Measurements from ENCODE around the gene LAMC3. TPM values are rescaled to one million over a fixed set of nuclear protein-coding genes. Genes with fewer than 3 reads are reported as not detected.

Gene LAMC3
- total RNA-seq: 10 to 100 TPM in 1 of 8 experiments, under 1 TPM in 6, not detected in 1; 0.05 to 96.7 (median 0.35) TPM

- WGBS, 10 experiments: 0 to 93% (median 18%) methylated on average over 1 to 4 of the region's 88 CpGs; no CpG with 5 or more reads in 6 of the 10 experiments
- H3K27ac ChIP-seq: peak within 1 kb of the TSS; percentile 9 to 19
- peaks cover 3 to 6% of the 10 kb centered on the region in 2 donors for H3K4me1 ChIP-seq (replicated peaks in 1 of 2)
- H3K4me3 ChIP-seq: peak within 1 kb of the TSS; percentile 8 to 20 (median 10)
- peak; percentile 68 to 87 (median 75) for ATAC-seq (replicated peaks in 6 of 8)
- in situ Hi-C loops (cut with MboI; ENCODE audit: low pct_unique_long_range_greater_than_20kb in 2 of 9, low sequenced_read_pairs in 9 of 9, unreplicated experiment in 9 of 9): no loop called here
Observed at GRCh38 chr9:131008909-131009618, at the start of gene LAMC3. Gene LAMC3, plus strand, starts transcription at chr9:131009174. Its CDS starts 41 bp downstream, at chr9:131009215.

- 40 to 94% (median 82%) methylated on average over 1 to 6 of the region's 9 CpGs; no CpG with 5 or more reads in 2 of the 10 experiments for WGBS, 10 experiments
- Histone ChIP-seq H3K4me3 (no peak overlapping the region), H3K4me1 (replicated peaks in 1 of 2) (peaks cover 21 to 32% of the 10 kb centered on the region in 2 donors), H3K27ac (peak overlapping the region in 1 of 2 donors; percentile 53)
- in situ Hi-C loops (cut with MboI; ENCODE audit: low pct_unique_long_range_greater_than_20kb in 2 of 9, low sequenced_read_pairs in 9 of 9, unreplicated experiment in 9 of 9): no loop called here
- no peak for ATAC-seq (replicated peaks in 6 of 8)
Observed at GRCh38 chr9:130959809-130960334, 49.1 kb upstream of the LAMC3 start.

- peak overlapping the region; percentile 41 to 62 for H3K27ac ChIP-seq
- in situ Hi-C loops (cut with MboI; ENCODE audit: low pct_unique_long_range_greater_than_20kb in 2 of 9, low sequenced_read_pairs in 9 of 9, unreplicated experiment in 9 of 9): no loop called here
Observed at GRCh38 chr9:130960522-130961378, 48.2 kb upstream of the LAMC3 start.

GRCh38 chr9:130961511-130962300, 47.3 kb upstream of the LAMC3 start:
- in situ Hi-C loops (cut with MboI; ENCODE audit: low pct_unique_long_range_greater_than_20kb in 2 of 9, low sequenced_read_pairs in 9 of 9, unreplicated experiment in 9 of 9): no loop called here

More at GRCh38 chr9:130960522-130961378, 48.2 kb upstream of the LAMC3 start:
- ATAC-seq (replicated peaks in 6 of 8): no peak
- 70 to 100% (median 78%) methylated on average over 1 to 8 of the region's 14 CpGs; no CpG with 5 or more reads in 6 of the 10 experiments for WGBS, 10 experiments
- Histone ChIP-seq H3K4me3 (no peak overlapping the region), H3K4me1 (replicated peaks in 1 of 2) (peaks cover 20 to 27% of the 10 kb centered on the region in 2 donors)

GRCh38 chr9:130962418-130963316, 46.3 kb upstream of the LAMC3 start:
- in situ Hi-C loops (cut with MboI; ENCODE audit: low pct_unique_long_range_greater_than_20kb in 2 of 9, low sequenced_read_pairs in 9 of 9, unreplicated experiment in 9 of 9): no loop called here
- peak; percentile 85 to 99 (median 96) for ATAC-seq (replicated peaks in 6 of 8)
- Histone ChIP-seq H3K4me3 (no peak overlapping the region), H3K4me1 (replicated peaks in 1 of 2) (peaks cover under 1 to 8% of the 10 kb centered on the region in 2 donors), H3K27ac (peak overlapping the region in 1 of 2 donors; percentile 68)
- WGBS, 10 experiments: 0 to 100% (median 67%) methylated on average over 1 to 14 of the region's 22 CpGs; no CpG with 5 or more reads in 1 of the 10 experiments

More at GRCh38 chr9:130961511-130962300, 47.3 kb upstream of the LAMC3 start:
- ATAC-seq (replicated peaks in 6 of 8): no peak
- 68 to 100% (median 85%) methylated on average over 1 to 4 of the region's 8 CpGs; no CpG with 5 or more reads in 2 of the 10 experiments for WGBS, 10 experiments
- H3K4me1 ChIP-seq (replicated peaks in 1 of 2): peaks cover 10 to 17% of the 10 kb centered on the region in 2 donors
- peak overlapping the region; percentile 41 to 62 for H3K27ac ChIP-seq
- no peak overlapping the region for H3K4me3 ChIP-seq

GRCh38 chr9:130963337-130963908, 45.6 kb upstream of the LAMC3 start:
- Histone ChIP-seq H3K4me1 (replicated peaks in 1 of 2) (peaks cover 0 to 2% of the 10 kb centered on the region in 2 donors), H3K4me3 (no peak overlapping the region), H3K27ac (peak overlapping the region; percentile 22 to 41)
- in situ Hi-C loops (cut with MboI; ENCODE audit: low pct_unique_long_range_greater_than_20kb in 2 of 9, low sequenced_read_pairs in 9 of 9, unreplicated experiment in 9 of 9): no loop called here
- 0 to 100% (median 91%) methylated on average over 1 to 7 of the region's 15 CpGs; no CpG with 5 or more reads in 4 of the 10 experiments for WGBS, 10 experiments
- no peak for ATAC-seq (replicated peaks in 6 of 8)

GRCh38 chr9:130963916-130964315, 45.1 kb upstream of the LAMC3 start:
- Histone ChIP-seq H3K4me1 (replicated peaks in 1 of 2) (peaks cover 0 to 2% of the 10 kb centered on the region in 2 donors), H3K27ac (peak overlapping the region in 1 of 2 donors; percentile 55), H3K4me3 (no peak overlapping the region)
- ATAC-seq (replicated peaks in 6 of 8): no peak
- WGBS, 10 experiments: 80 to 100% (median 96%) methylated on average over 1 to 5 of the region's 8 CpGs; no CpG with 5 or more reads in 1 of the 10 experiments
- in situ Hi-C loops (cut with MboI; ENCODE audit: low pct_unique_long_range_greater_than_20kb in 2 of 9, low sequenced_read_pairs in 9 of 9, unreplicated experiment in 9 of 9): no loop called here

GRCh38 chr9:130965680-130966079, 43.3 kb upstream of the LAMC3 start:
- Histone ChIP-seq H3K4me1 (replicated peaks in 1 of 2) (peaks cover 0 to 2% of the 10 kb centered on the region in 2 donors), H3K4me3 (no peak overlapping the region), H3K27ac (peak overlapping the region in 1 of 2 donors; percentile 21)
- in situ Hi-C loops (cut with MboI; ENCODE audit: low pct_unique_long_range_greater_than_20kb in 2 of 9, low sequenced_read_pairs in 9 of 9, unreplicated experiment in 9 of 9): no loop called here
- WGBS, 10 experiments: 60 to 100% (median 92%) methylated on average over 1 to 6 of the region's 7 CpGs; no CpG with 5 or more reads in 3 of the 10 experiments
- ATAC-seq (replicated peaks in 6 of 8): no peak

- ATAC-seq (replicated peaks in 6 of 8): no peak
- WGBS, 10 experiments: 48 to 87% (median 73%) methylated on average over 3 to 8 of the region's 12 CpGs; no CpG with 5 or more reads in 5 of the 10 experiments
- H3K4me1 ChIP-seq (replicated peaks in 1 of 2): peaks cover 7 to 13% of the 10 kb centered on the region in 2 donors
- no peak overlapping the region for H3K4me3 ChIP-seq
- in situ Hi-C loops (cut with MboI; ENCODE audit: low pct_unique_long_range_greater_than_20kb in 2 of 9, low sequenced_read_pairs in 9 of 9, unreplicated experiment in 9 of 9): no loop called here
- H3K27ac ChIP-seq: peak overlapping the region; percentile 24 to 61
Observed at GRCh38 chr9:130970052-130970451, 38.9 kb upstream of the LAMC3 start.

GRCh38 chr9:130970855-130971254, 38.1 kb upstream of the LAMC3 start:
- H3K4me3 ChIP-seq: no peak overlapping the region

GRCh38 chr9:130971294-130971849, 37.6 kb upstream of the LAMC3 start:
- 63 to 90% (median 73%) methylated on average over 2 to 7 of the region's 12 CpGs; no CpG with 5 or more reads in 3 of the 10 experiments for WGBS, 10 experiments

More at GRCh38 chr9:130970855-130971254, 38.1 kb upstream of the LAMC3 start:
- WGBS, 10 experiments: 80 to 100% methylated on average over 1 to 2 of the region's 3 CpGs; no CpG with 5 or more reads in 8 of the 10 experiments
- Histone ChIP-seq H3K4me1 (replicated peaks in 1 of 2) (peaks cover 7 to 13% of the 10 kb centered on the region in 2 donors), H3K27ac (no peak overlapping the region)
- in situ Hi-C loops (cut with MboI; ENCODE audit: low pct_unique_long_range_greater_than_20kb in 2 of 9, low sequenced_read_pairs in 9 of 9, unreplicated experiment in 9 of 9): no loop called here
- no peak for ATAC-seq (replicated peaks in 6 of 8)

More at GRCh38 chr9:130971294-130971849, 37.6 kb upstream of the LAMC3 start:
- ATAC-seq (replicated peaks in 6 of 8): peak in 2 of 8 experiments; percentile 13 to 18
- H3K27ac ChIP-seq: peak overlapping the region in 1 of 2 donors; percentile 6
- H3K4me3 ChIP-seq: no peak overlapping the region
- in situ Hi-C loops (cut with MboI; ENCODE audit: low pct_unique_long_range_greater_than_20kb in 2 of 9, low sequenced_read_pairs in 9 of 9, unreplicated experiment in 9 of 9): no loop called here
- peaks cover 7 to 13% of the 10 kb centered on the region in 2 donors for H3K4me1 ChIP-seq (replicated peaks in 1 of 2)

All from motor neuron (in vitro differentiated cells).